CD14-positive monocyte (primary cell): ENCODE measurements around the gene FBXL17. TPM values are rescaled to one million over a fixed set of nuclear protein-coding genes. Genes with fewer than 3 reads are reported as not detected.

Experiments used
- DNase-seq, 3 donors: peaks; one replicate each; pipeline ENCODE4 v3.0.0-alpha.2; 2011 to 2022
- H2AFZ ChIP-seq: 2 replicates; pipeline ENCODE4 v1.6.0; 2012; ENCODE audit warnings: mild to moderate bottlenecking, low read depth, low read length, inconsistent platforms; ENCODE audit not compliant: insufficient read depth, poor library complexity, severe bottlenecking
- H3K27ac ChIP-seq, 2 donors: 1 replicate in 1 of 2; 2 replicates in 1 of 2; pipeline ENCODE4 v1.5.1; 2012 to 2013; ENCODE audit warnings: low read length in 2 of 2, control low read depth in 1 of 2, inconsistent platforms in 1 of 2, low read depth in 1 of 2, mild to moderate bottlenecking in 1 of 2
- H3K27me3 ChIP-seq, 2 donors: one replicate each; pipeline versions ENCODE4 v1.6.0 to v1.6.1; 2011 to 2013; ENCODE audit warnings: low read length in 2 of 2; ENCODE audit not compliant: control insufficient read depth in 2 of 2, insufficient read depth in 2 of 2
- H3K36me3 ChIP-seq, 2 donors: replicated peaks in 1 of 2; 1 replicate in 1 of 2; 2 replicates in 1 of 2; pipeline versions ENCODE4 v1.5.1 to v1.6.1; 2012 to 2013; ENCODE audit warnings: low read length in 2 of 2, control low read depth in 1 of 2, inconsistent platforms in 1 of 2, mild to moderate bottlenecking in 1 of 2; ENCODE audit not compliant: insufficient read depth in 2 of 2, control insufficient read depth in 1 of 2
- H3K4me1 ChIP-seq, 2 donors: 1 replicate in 1 of 2; 2 replicates in 1 of 2; pipeline versions ENCODE4 v1.5.1 to v1.6.1; 2012 to 2013; ENCODE audit warnings: low read length in 2 of 2, control low read depth in 1 of 2, inconsistent platforms in 1 of 2, mild to moderate bottlenecking in 1 of 2, moderate library complexity in 1 of 2; ENCODE audit not compliant: insufficient read depth in 2 of 2, control insufficient read depth in 1 of 2
- H3K4me2 ChIP-seq: replicated peaks from 2 replicates; pipeline ENCODE3; 2012; ENCODE audit warnings: low read length, moderate library complexity, mild to moderate bottlenecking; ENCODE audit not compliant: poor library complexity, severe bottlenecking; ENCODE audit errors: extremely low read depth
- H3K4me3 ChIP-seq, 3 experiments: fragments of 200-600 bp in 1 of 3; sonication (generic) in 1 of 3; replicated peaks in 1 of 3; 1 replicate in 2 of 3; 2 replicates in 1 of 3; pipeline ENCODE4 v1.5.1; 2011 to 2013; ENCODE audit warnings: low read length in 3 of 3, mild to moderate bottlenecking in 3 of 3, control low read depth in 2 of 3, low read depth in 2 of 3, inconsistent platforms in 1 of 3, moderate library complexity in 1 of 3
- H3K79me2 ChIP-seq: 2 replicates; pipeline ENCODE4 v1.6.0; 2012; ENCODE audit warnings: mild to moderate bottlenecking, control low read depth, inconsistent platforms, low read length, moderate library complexity; ENCODE audit not compliant: insufficient read depth
- H3K9ac ChIP-seq: 2 replicates; pipeline ENCODE4 v1.6.0; 2017; ENCODE audit warnings: low read length, mild to moderate bottlenecking; ENCODE audit not compliant: insufficient read depth, poor library complexity, severe bottlenecking
- H3K9me3 ChIP-seq, 2 donors: replicated peaks in 1 of 2; 1 replicate in 1 of 2; 2 replicates in 1 of 2; pipeline versions ENCODE4 v1.5.1 to v1.6.1; 2012 to 2013; ENCODE audit warnings: low read length in 2 of 2, control low read depth in 1 of 2; ENCODE audit not compliant: control insufficient read depth in 1 of 2, insufficient read depth in 1 of 2
- H4K20me1 ChIP-seq: 2 replicates; pipeline ENCODE4 v1.6.0; 2012; ENCODE audit warnings: mild to moderate bottlenecking, low read length, control low read depth, moderate library complexity; ENCODE audit not compliant: insufficient read depth
- H3K27ac Mint-ChIP-seq, 7 donors: one replicate each; pipeline ENCODE4 v1.8.0; 2020; ENCODE audit warnings: mild to moderate bottlenecking in 7 of 7, mixed read lengths in 7 of 7, moderate library complexity in 6 of 7, inconsistent platforms in 2 of 7
- H3K27me3 Mint-ChIP-seq, 3 donors: one replicate each; pipeline ENCODE4 v1.8.0; 2021 to 2022; ENCODE audit warnings: low read depth in 3 of 3, mild to moderate bottlenecking in 3 of 3, mixed read lengths in 3 of 3, moderate library complexity in 3 of 3, inconsistent platforms in 1 of 3
- H3K36me3 Mint-ChIP-seq, 2 donors: one replicate each; pipeline ENCODE4 v1.8.0; 2020; ENCODE audit warnings: mixed read lengths in 2 of 2, inconsistent platforms in 1 of 2, mild to moderate bottlenecking in 1 of 2
- H3K4me1 Mint-ChIP-seq: one replicate; pipeline ENCODE4 v1.8.0; 2020; ENCODE audit warnings: mild to moderate bottlenecking, mixed read lengths
- H3K4me3 Mint-ChIP-seq, 2 donors: one replicate each; pipeline ENCODE4 v1.8.0; 2020; ENCODE audit warnings: mild to moderate bottlenecking in 2 of 2, mixed read lengths in 2 of 2, moderate library complexity in 1 of 2
- H3K9me3 Mint-ChIP-seq, 7 donors: one replicate each; pipeline ENCODE4 v1.8.0; 2020 to 2022; ENCODE audit warnings: mixed read lengths in 7 of 7, mild to moderate bottlenecking in 6 of 7, moderate library complexity in 6 of 7, inconsistent platforms in 2 of 7
- CTCF ChIP-seq: fragments of 200-600 bp; IDR thresholded peaks from one replicate; pipeline ENCODE4 v1.8.0; 2022; ENCODE audit warnings: antibody characterized with exemption, mild to moderate bottlenecking
- WGBS: methylation state at CpG from one replicate; pipeline ENCODE4 v1.1.5; 2013; ENCODE audit warnings: missing lambda C conversion rate; ENCODE audit not compliant: insufficient coverage; 5-methylcytosine and 5-hydroxymethylcytosine counted together
- intact Hi-C, 2 donors: fragments of 100-400 bp; cut with micrococcal nuclease; formaldehyde crosslinking; loops; one replicate each; pipeline versions ENCODE4 v1.15.0 to v1.15.1; 2023
- polyA plus RNA-seq, 3 donors: library from polyadenylated mRNA; depleted of rRNA in 1 of 3; unstranded in 2 of 3; stranded (reverse) in 1 of 3; fragments of 300-500 nt in 2 of 3; fragments of >200 nt in 1 of 3; fragmentation: Illumina TruSeq in 2 of 3; gene quantifications; 1 replicate in 2 of 3; 2 replicates in 1 of 3; pipeline ENCODE4 v1.2.3, GENCODE V29; 2012 to 2021

Gene FBXL17
- polyA plus RNA-seq, 3 donors: 1.5 to 6.6 (median 2.0) TPM

GRCh38 chr5:107820429-107820828, 561.5 kb downstream of the FBXL17 start:
- no peak overlapping the region for H2AFZ ChIP-seq
- H3K27me3 ChIP-seq: no peaks in the 10 kb centered on the region
- no peak for DNase-seq
- H3K36me3 ChIP-seq: no peaks in the 10 kb centered on the region
- H3K9me3 ChIP-seq: peaks cover 0 to 6% of the 10 kb centered on the region in 2 donors
- no peaks in the 10 kb centered on the region for H3K79me2 ChIP-seq
- H3K36me3 Mint-ChIP-seq: no peaks in the 10 kb centered on the region
- peaks cover 0 to 1% (median 0%) of the 10 kb centered on the region in 3 donors for H3K27me3 Mint-ChIP-seq
- no peak overlapping the region for H3K27ac Mint-ChIP-seq
- H3K4me1 Mint-ChIP-seq: no peaks in the 10 kb centered on the region
- H3K9ac ChIP-seq: no peak overlapping the region
- intact Hi-C loops: no loop called here
- no peaks in the 10 kb centered on the region for H4K20me1 ChIP-seq
- peaks cover 2 to 15% (median 7%) of the 10 kb centered on the region in 7 donors for H3K9me3 Mint-ChIP-seq
- WGBS: 100% methylated on average over 2 of the region's 4 CpGs
- H3K4me1 ChIP-seq: no peaks in the 10 kb centered on the region
- no peak overlapping the region for H3K4me2 ChIP-seq
- TF ChIP-seq CTCF: no peak
- no peak overlapping the region for H3K27ac ChIP-seq
- no peak overlapping the region for H3K4me3 ChIP-seq
- H3K4me3 Mint-ChIP-seq: no peak overlapping the region

- peaks cover 0 to 1% (median 0%) of the 10 kb centered on the region in 3 donors for H3K27me3 Mint-ChIP-seq
- intact Hi-C loops: no loop called here
- H3K4me3 ChIP-seq: no peak overlapping the region
- no peak overlapping the region for H3K27ac ChIP-seq
- H4K20me1 ChIP-seq: no peaks in the 10 kb centered on the region
- H2AFZ ChIP-seq: no peak overlapping the region
- no peaks in the 10 kb centered on the region for H3K4me1 Mint-ChIP-seq
- H3K4me1 ChIP-seq: no peaks in the 10 kb centered on the region
- TF ChIP-seq CTCF: no peak
- H3K9me3 Mint-ChIP-seq: peaks cover 1 to 15% (median 6%) of the 10 kb centered on the region in 7 donors
- no peaks in the 10 kb centered on the region for H3K27me3 ChIP-seq
- WGBS: no CpG with 5 or more reads among the region's 2 CpGs
- DNase-seq: no peak
- no peak overlapping the region for H3K4me2 ChIP-seq
- H3K4me3 Mint-ChIP-seq: no peak overlapping the region
- H3K79me2 ChIP-seq: no peaks in the 10 kb centered on the region
- H3K36me3 ChIP-seq: no peaks in the 10 kb centered on the region
- H3K9me3 ChIP-seq: peaks cover 0 to 6% of the 10 kb centered on the region in 2 donors
- no peak overlapping the region for H3K9ac ChIP-seq
- no peaks in the 10 kb centered on the region for H3K36me3 Mint-ChIP-seq
- H3K27ac Mint-ChIP-seq: no peak overlapping the region
Measured at GRCh38 chr5:107817951-107818350, 563.9 kb downstream of the FBXL17 start.
